Breast epithelium (tissue), 4 donors: ENCODE results near the gene ZC3H4. TPM values are rescaled to one million over a fixed set of nuclear protein-coding genes. Genes with fewer than 3 reads are reported as not detected.

ENCODE experiments used
- DNase-seq, 2 donors: peaks; one replicate each; pipeline ENCODE4 v3.0.0-alpha.2; 2019; ENCODE audit warnings: low spot score in 2 of 2
- H3K27ac ChIP-seq, 2 donors: fragments of 200-600 bp; sonication (generic) in 1 of 2; one replicate each; pipeline ENCODE4 v1.5.1; 2016 to 2019; ENCODE audit warnings: mild to moderate bottlenecking in 1 of 2
- H3K27me3 ChIP-seq, 2 donors: fragments of 200-600 bp; sonication (generic) in 1 of 2; one replicate each; pipeline versions ENCODE4 v1.5.1 to v1.6.0; 2017 to 2019; ENCODE audit warnings: control low read depth in 1 of 2, mild to moderate bottlenecking in 1 of 2
- H3K36me3 ChIP-seq: fragments of 200-600 bp; one replicate; pipeline ENCODE4 v1.5.1; 2019
- H3K4me1 ChIP-seq, 2 donors: fragments of 200-600 bp; sonication (generic); one replicate each; pipeline ENCODE4 v1.5.1; 2016 to 2019; ENCODE audit warnings: control low read depth in 1 of 2
- H3K4me3 ChIP-seq, 3 donors: fragments of 200-600 bp; sonication (generic); 1 replicate in 2 of 3; 2 replicates in 1 of 3; pipeline ENCODE4 v1.5.1; 2016 to 2019; ENCODE audit warnings: mild to moderate bottlenecking in 3 of 3, moderate library complexity in 2 of 3
- H3K9me3 ChIP-seq, 2 donors: fragments of 200-600 bp; sonication (generic) in 1 of 2; one replicate each; pipeline ENCODE4 v1.5.1; 2016 to 2019; ENCODE audit warnings: control low read depth in 1 of 2
- CTCF ChIP-seq, 3 donors: fragments of 450-650 bp; IDR thresholded peaks; one replicate each; pipeline ENCODE4 v1.5.1; 2016 to 2017; ENCODE audit warnings: antibody characterized with exemption in 3 of 3, mild to moderate bottlenecking in 3 of 3, moderate library complexity in 3 of 3
- POLR2A ChIP-seq: fragments of 450-650 bp; IDR thresholded peaks from one replicate; pipeline ENCODE4 v1.6.1; 2016; ENCODE audit warnings: antibody characterized with exemption, mild to moderate bottlenecking, moderate library complexity
- POLR2AphosphoS5 ChIP-seq, 3 donors: sonication (generic); formaldehyde crosslinking; IDR thresholded peaks; one replicate each; pipeline ENCODE4 v1.6.1; 2017; ENCODE audit warnings: antibody characterized with exemption in 3 of 3
- intact Hi-C: fragments of 100-400 bp; cut with DNase I; formaldehyde crosslinking; loops from one replicate; pipeline ENCODE4 v1.15.1; 2023; ENCODE audit warnings: low total_unique reads
- total RNA-seq, 3 donors: library from RNA; depleted of rRNA; stranded (reverse); fragments of >200 nt; gene quantifications; one replicate each; pipeline ENCODE4 v1.1.0, GENCODE V29; 2016

Gene ZC3H4
- total RNA-seq, 3 donors from 2014 or later: 17.7 to 23.4 (median 19.5) TPM

- TF ChIP-seq POLR2AphosphoS5 (IDR thresholded peaks at IDR 0.05) (no peak), POLR2A (no peak)
- Histone ChIP-seq H3K9me3 (no peaks in the 10 kb centered on the region), H3K4me1 (no peaks in the 10 kb centered on the region), H3K36me3 (peaks cover 2% of the 10 kb centered on the region), H3K27ac (no peak overlapping the region), H3K27me3 (no peaks in the 10 kb centered on the region), H3K4me3 (no peak overlapping the region)
- intact Hi-C loops: no loop called here
- no peak for DNase-seq
Measured at GRCh38 chr19:47072323-47072722, 41.3 kb downstream of the ZC3H4 start.

GRCh38 chr19:47071731-47072130 is 41.8 kb downstream of the ZC3H4 start:
- Histone ChIP-seq H3K9me3 (no peaks in the 10 kb centered on the region), H3K4me1 (no peaks in the 10 kb centered on the region), H3K27me3 (no peaks in the 10 kb centered on the region), H3K27ac (no peak overlapping the region), H3K36me3 (peaks cover 8% of the 10 kb centered on the region), H3K4me3 (no peak overlapping the region)
- no peak for DNase-seq
- intact Hi-C loops: no loop called here
- TF ChIP-seq POLR2AphosphoS5 (IDR thresholded peaks at IDR 0.05): no peak

- Histone ChIP-seq H3K27me3 (no peaks in the 10 kb centered on the region), H3K9me3 (no peaks in the 10 kb centered on the region), H3K4me3 (no peak overlapping the region), H3K36me3 (peaks cover 11% of the 10 kb centered on the region), H3K27ac (no peak overlapping the region), H3K4me1 (no peaks in the 10 kb centered on the region)
- DNase-seq: no peak
- TF ChIP-seq POLR2A: no peak
- TF ChIP-seq POLR2AphosphoS5 (IDR thresholded peaks at IDR 0.05): no peak
- intact Hi-C loops: no loop called here
Measured at GRCh38 chr19:47070756-47071155, 42.8 kb downstream of the ZC3H4 start.

GRCh38 chr19:47069795-47070194 is 43.8 kb downstream of the ZC3H4 start:
- H3K27ac ChIP-seq: no peak overlapping the region
- H3K9me3 ChIP-seq: no peaks in the 10 kb centered on the region
- intact Hi-C loops: no loop called here
- TF ChIP-seq POLR2AphosphoS5 (IDR thresholded peaks at IDR 0.05) (no peak), CTCF (IDR thresholded peaks at IDR 0.05) (no peak)
- DNase-seq: no peak
- no peaks in the 10 kb centered on the region for H3K4me1 ChIP-seq
- peaks cover 20% of the 10 kb centered on the region for H3K36me3 ChIP-seq
- H3K27me3 ChIP-seq: no peaks in the 10 kb centered on the region
- no peak overlapping the region for H3K4me3 ChIP-seq

- DNase-seq: no peak
- H3K4me3 ChIP-seq: no peak overlapping the region
- no peaks in the 10 kb centered on the region for H3K9me3 ChIP-seq
- H3K36me3 ChIP-seq: peaks cover 20% of the 10 kb centered on the region
- TF ChIP-seq POLR2A (no peak), POLR2AphosphoS5 (IDR thresholded peaks at IDR 0.05) (no peak), CTCF (IDR thresholded peaks at IDR 0.05) (no peak)
- no peaks in the 10 kb centered on the region for H3K4me1 ChIP-seq
- no peaks in the 10 kb centered on the region for H3K27me3 ChIP-seq
- intact Hi-C loops: no loop called here
- no peak overlapping the region for H3K27ac ChIP-seq
Measured at GRCh38 chr19:47068876-47069406, 44.6 kb downstream of the ZC3H4 start.

GRCh38 chr19:47068246-47068645 is 45.3 kb downstream of the ZC3H4 start:
- Histone ChIP-seq H3K4me1 (no peaks in the 10 kb centered on the region), H3K27me3 (no peaks in the 10 kb centered on the region), H3K9me3 (no peaks in the 10 kb centered on the region), H3K4me3 (no peak overlapping the region), H3K36me3 (peaks cover 20% of the 10 kb centered on the region), H3K27ac (no peak overlapping the region)
- DNase-seq: no peak
- TF ChIP-seq POLR2AphosphoS5 (IDR thresholded peaks at IDR 0.05) (no peak), CTCF (IDR thresholded peaks at IDR 0.05) (no peak), POLR2A (no peak)
- intact Hi-C loops: no loop called here
